Activated effector memory CD4-positive, alpha-beta T cell treated with Interleukin-2 at 50 U/mL for 16 hours (primary cell): ENCODE measurements around the gene DUS3L.

Experiments
- DNase-seq: peaks from one replicate; pipeline ENCODE4 v3.0.0-alpha.2; 2020

Gene DUS3L

DNA sequence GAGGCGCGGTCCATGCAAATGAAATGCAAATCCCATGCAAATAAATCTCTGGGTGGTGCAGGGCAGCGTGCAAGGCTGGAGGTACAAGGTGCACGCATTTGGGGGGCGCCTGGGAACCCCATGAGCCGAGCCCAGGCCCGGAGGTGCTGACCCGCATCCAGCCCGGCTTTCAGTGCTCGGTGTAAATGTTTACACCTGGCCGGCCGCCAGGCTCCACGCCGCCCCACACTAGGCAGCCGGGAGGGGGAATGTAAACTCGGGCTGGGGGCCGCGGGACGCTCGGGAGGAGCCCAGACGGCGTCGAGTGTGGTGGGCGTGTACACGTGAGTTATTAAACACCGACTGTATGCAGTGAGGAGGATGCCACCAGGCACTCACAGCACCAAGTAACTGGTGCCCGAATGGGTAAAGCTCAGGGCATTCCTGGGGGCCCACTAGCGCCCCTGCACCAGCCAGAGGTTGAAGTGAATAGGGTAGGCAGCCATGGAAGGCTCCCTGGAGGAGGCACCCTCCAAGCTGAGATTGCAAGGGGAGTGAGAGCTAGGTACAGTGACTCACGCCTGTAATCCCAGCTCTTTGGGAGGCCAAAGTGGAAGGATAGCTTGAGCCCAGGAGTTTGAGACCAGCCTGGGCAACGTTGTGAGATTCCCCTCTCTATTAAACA, 31.4 kb upstream of the DUS3L start:
- no peak for DNase-seq

DNA sequence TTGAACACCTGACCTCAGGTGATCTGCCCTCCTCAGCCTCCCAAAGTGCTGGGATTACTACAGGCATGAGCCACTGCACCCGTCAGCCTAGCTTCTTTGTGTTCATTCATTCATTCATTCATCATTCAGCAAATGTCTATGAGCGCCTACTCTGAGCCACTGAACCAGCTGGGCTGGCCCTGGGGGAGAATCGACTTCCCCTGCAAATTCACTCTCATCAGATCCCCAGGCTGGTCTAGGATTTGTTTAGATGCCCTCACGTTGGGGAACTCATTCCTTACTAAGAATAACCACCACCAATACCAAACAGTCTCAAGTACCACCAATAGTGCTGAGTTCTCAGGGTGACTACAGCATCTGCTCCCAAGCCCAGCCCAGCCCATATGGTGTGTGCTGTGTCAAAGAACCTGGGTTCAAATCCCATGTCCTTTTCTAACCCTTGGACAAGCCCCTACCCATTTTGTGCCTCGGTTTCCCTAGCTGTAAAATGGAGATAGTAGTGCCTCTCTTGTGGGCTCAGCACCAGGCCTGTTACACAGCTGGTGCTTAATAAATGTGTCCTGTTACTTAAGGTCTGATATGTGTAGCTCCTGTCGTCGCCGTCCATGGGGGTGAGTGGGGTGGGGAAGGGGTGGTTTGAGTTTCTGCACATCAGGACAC, 30.7 kb upstream of the DUS3L start:
- DNase-seq, result no peak

DNA sequence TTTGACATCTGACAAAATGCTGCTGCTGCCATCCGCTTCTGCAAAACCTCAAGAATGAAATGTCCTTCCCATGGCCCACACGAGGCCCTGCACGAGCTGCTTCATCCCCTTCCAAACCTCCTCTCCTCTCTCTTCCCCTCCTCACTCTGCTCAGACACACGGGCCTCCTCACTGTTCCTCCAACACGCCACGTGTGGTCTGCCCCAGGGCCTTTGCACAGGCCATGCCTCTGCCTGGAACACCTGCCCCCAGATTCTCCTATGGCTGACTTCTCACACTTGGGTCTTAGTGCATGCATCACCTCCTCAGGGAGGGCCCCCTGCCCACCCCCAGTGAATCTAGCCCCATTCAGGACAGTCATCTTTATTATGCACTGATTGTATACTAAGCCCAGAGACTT, 29.8 kb upstream of the DUS3L start:
- no peak for DNase-seq

DNA sequence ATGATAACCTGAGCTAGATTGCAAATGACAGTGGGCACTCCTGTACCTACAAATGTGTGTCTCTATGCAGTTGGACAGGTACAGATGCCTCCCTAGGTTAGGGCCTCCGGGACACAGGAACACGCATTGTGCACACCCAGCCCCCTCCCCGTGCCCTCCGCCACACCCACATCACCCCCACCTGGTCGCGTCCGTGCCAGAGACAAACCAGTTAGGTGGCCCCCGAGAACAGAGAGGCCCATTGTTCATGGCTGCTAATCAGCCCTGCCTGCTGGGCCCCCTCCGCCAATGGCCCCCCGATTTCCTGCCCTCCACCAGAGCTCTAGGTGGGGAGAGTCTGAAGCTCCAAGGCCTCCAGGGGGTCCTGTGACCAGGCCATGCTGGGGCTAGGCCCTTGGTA, 27.6 kb upstream of the DUS3L start:
- no peak for DNase-seq

DNA sequence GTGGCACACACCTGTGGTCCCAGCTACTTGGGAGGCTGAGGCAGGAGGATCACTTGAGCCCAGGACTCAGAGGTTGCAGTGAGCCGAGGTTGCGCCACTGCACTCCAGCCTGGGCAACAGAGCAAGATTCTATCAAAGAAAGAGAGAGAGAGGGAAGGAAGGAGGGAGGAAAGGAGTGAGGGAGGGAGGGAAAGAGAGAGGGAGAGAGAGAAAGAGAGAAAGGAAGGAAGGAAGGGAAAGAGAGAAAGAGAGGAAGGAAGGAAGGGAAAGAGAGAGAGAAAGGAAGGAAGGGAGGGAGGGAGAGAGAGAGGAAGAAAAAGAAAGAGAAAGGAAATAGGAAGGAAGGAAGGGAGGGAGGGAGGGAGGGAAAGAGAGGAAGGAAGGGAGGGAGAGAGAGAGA, 26.3 kb upstream of the DUS3L start:
- DNase-seq, result no peak

DNA sequence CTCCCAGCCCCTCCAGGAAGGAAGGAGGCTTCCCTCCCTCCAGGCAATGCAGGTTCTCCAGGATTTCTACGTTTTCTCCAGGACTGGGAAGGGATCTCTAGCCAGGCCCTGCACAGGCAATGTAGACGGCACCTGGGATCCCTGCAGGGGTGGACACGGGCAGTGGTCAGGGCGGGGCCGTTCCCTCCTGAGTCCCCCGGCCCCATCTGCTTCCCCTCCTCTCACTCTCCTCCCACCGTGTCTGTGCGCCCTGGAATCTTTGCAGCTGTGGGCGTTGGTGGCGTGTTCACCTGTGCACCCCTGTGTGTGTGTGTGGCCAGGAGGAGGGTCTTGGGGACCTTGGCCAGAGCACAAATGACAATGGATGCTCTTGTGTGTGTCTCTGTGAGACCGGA, 23.9 kb upstream of the DUS3L start:
- DNase-seq, result no peak

DNA sequence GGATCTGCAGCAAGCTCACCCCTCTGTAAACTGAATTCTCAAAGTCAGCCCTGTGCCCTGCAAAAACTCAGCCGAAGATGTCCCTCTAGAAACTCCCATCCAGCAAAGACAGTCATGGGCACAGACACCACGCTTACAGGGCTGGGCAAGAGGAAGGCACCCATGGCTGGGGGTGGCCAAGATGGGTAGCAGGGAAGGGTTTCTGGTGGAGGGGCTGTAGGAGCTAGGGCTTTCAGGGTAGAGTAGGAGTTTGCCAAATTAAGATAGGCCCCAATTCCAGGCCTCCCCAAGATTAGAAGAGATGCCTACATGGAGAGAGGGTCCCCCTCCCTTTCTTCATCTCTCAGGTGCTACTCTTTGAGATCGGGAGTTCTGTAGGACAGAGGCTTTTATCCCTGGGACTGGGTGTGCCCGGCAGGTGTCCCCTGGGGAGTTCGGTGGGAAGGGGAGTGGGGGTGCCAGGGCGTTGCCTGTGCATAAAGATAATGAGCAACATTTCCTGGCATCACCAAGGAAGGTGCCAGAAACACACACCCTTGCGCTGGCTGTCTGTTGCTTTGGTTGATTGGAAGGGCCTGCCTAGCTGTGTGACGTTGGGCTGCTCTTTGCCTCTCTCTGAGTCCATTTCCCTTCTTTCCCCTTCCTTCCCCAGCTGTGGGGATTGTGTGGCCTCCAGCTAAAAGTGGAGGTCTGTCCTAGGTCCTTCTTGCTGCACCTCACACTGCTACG, 23.3 kb upstream of the DUS3L start:
- no peak for DNase-seq

DNA sequence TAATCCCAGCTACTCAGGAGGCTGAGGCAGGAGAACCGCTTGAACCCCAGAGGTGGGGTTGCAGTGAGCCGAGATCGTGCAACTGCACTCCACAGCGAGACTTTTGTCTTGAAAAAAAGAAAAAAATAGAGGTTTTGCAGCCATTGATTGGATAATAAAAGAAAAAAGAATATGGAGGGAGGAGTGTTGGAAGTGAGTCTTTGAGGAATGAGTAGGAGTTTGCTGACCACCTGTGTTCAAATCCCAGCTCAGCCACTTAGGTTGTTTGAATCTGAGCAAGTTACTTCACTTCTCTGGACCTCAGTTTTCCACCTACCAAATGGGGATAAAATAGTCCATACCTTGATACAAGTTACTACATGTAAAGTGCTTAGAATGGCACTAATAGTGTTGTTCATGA, 20.2 kb upstream of the DUS3L start:
- no peak for DNase-seq

DNA sequence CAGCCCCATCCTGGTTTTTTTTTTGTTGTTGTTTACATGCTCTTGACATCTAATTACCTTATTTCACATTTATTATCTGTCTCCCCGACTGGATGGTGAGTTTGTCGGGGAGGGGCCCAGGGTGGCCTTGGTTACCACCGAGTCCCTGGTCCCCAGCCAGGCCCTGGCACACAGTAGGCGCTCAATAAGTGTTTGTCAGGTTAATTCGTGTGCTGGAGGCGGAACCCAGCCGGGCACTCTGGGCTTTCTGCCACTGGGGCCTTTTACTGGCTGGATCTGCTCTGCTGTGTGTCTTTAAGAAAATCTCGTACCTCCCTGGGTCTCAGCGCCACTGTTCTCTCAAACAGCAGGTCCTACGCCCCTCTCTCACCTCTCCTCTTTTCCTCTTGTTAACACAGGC, 18.5 kb upstream of the DUS3L start:
- no peak for DNase-seq

DNA sequence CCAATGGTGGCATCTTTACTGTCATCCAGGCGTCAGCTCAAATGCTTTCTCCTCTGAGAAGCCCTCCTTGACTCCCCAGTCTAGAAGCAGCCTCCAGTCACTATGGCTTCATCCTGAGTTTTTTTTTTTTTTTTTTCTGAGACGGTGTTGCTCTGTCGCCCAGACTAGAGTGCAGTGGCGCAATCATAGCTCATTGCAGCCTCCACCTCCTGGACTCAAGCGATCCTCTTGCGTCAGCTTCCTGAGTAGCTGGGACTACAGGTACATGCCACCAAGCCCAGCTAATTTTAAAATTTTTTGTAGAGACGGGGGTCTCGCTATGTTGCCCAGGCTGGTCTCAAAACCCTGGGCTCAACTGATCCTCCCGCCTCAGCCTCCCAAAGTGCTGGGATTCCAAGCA, 18.1 kb upstream of the DUS3L start:
- no peak for DNase-seq

DNA sequence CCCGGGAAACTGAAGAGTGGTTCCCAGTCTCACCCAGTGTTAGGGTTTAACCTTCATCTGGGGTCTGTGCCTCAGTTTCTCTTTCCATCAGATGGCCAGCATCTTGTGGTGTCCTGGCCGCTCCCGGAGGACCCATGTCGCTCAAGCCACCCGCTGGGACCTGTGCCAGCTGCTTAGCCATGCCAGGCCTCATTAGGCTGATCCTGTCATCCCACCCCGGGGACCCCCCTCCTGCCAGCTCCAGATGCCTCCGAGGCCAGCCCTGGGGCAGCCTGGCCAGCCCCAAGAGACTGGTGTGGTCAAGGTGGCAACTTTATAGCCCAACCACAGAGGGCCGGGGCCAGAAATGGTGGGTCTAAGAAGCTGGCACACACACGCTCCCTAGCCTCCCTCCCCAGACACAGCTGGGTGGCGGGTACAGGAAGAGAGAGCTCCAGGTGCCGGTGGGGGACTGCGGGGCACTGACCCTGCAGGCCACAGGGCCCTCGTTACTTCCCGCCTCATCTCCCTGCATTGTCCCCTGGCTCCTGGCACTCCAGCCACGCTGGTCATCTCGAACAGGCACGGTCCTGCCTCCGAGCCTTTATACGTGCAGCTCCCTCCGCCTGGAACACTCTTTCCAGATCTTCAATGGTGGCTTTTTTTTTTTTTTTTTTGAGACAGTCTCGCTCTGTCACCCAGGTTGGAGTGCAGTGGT, 17.3 kb upstream of the DUS3L start:
- DNase-seq, result no peak

DNA sequence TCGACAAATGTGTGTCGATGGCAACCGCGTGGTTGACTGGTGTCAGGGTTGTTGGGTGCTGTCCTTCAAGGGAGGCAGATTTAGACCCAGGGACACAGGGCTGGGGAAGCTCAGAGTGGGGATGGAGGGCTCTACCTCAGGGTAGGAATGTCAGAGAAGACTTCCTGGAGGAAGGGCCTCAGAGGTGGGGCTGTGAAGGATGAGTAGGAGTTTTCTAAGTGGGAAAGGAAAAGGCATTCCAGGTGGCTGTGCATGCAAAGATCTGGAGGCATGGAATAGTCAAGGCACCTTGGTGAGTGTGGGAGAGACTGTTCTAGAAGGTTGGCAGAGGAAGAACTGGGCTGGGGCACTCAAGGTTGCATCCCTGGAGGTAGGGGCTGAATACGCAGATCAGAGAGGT, 15.9 kb upstream of the DUS3L start:
- no peak for DNase-seq

DNA sequence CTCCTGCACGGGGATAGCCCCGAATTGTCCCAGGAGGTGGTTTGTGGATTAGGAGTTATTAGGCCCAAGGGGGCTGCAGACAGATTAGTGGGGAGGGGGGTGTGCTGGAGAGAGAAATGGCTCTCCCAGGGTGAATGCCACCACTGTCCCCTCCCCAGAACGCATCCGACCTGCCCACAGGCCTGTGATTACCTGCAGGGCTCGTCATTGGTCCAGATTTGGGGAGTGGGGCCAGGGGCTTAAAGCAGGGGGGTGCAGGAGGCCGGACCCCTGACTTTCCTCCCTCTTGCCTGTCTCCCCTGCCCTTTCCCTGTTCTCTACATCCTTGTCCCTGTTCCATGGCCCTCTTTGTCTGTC, 15.1 kb upstream of the DUS3L start:
- no peak for DNase-seq

DNA sequence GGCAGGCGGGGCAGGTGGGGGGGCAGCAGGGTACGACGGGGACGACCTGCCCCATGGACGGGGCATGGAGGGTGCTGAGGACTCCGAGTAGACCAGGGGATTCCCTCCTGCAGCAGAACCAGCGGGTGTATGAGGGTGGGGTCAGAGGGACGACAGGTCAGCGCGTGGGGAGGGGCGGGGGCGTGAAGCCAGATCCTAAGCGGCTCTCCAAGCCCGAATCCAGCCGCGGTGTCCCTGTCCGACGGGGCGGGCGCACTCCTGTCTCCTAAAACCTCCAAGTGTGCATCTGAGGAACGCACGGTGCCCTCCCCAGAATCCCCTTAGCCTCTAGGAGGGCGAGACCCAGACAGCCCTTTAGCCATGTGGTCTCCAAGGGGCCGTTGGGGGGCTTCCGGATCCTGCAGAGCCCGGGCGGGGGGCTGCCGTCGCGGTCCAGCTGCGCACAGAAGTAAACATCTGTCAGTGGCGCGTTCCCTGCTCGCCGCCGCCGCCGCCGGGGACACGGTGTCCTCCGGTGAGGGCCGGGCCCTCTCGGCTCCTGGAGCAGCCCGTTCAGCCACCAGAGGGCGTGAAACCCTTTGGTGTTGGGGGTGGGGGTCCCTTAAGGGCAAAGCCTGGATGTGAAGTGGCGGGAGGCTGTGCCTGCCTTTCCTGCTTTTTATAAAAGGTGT, 14.6 kb upstream of the DUS3L start:
- peak; percentile 33 for DNase-seq

DNA sequence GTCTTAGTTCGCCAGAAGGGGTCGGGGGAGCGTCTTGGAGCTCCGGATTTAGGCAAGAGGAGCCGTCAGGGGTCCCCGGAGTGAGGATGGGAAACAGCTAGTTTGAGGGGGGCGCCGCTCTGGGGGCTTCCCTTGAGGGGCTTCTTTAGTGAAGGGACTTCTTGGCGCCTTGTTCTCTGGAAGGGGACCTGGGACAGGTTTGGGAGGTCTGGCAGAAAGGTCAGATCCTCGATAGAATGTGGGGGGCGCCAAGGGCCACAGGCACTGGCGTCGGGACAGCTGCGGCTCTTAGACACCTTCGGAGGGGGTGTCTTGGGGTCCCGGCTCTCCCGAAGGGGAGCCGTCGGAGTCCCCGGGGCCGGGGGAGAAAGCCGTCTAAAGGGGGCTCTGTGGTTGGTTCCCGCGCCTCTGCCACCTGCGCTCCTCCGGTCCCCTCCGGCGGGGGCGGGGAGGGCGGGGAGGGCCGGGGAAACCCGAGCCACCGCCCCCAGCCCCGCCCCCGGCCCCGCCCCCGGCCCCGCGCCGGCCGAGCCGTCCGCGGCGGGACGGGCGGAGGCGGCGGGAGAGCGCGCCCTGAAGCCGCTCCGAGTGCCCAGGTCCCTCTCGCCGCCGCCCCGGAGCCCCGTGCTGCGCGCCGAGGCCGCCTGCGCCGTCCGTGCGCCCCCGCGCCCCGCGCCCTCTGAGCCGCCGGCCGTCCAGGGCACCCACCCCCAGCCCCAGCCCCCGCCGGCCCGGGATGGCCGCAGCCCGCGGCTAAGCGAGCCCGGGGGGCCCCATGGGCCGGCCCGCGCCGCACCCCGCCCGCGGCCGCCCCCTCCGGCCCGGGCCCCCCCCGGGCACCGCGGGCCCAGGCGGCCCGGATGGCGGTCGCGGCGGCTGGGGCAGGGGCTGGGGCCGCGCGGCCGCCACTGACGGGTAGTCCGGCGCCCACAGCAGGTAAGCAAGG, 13.8 kb upstream of the DUS3L start, which contains the start of gene NRTN:
Gene NRTN (plus strand): TSS at position 552 of the 946 bp plus-strand sequence. CDS start 19,099 bp downstream, outside the sequence.
- peak; percentile 33 for DNase-seq

DNA sequence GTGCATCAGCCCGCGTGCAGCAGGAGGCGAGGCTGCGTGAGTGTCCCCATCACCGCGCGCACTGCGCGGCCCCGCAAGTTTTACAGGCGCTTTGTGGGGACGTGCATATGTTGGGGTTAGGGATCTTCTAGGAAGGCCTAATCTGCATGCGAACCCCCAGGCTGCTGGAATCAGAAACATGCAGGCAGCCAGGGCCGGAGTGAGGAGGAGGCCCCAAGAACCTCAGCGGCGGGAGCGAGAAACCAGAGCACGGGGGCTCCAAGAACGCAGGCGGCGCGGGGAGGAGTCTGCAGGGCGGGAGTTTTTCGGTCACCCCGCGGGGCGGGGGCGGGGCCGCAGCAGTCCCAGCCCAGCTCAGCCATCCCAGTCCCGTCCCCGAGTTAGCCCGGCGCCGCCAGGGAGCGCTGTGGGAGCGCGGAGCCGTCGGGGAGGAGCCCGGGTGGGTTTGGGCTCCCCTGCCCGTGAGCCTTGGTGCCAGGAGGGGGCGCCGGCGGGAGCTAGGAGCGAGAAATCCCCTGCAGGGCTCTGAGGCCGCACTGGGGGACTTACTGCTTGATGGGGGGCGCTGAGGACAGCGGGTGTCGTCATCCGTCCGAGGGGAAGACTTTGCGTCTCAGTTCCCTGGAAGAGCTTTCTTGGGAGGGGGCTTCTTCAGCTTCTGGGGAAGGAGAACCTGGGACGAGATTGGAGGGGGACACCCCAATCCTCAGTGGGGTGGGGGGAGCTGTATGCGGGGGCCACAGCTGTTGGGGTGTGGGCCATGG, 13.0 kb upstream of the DUS3L start:
- DNase-seq, result peak; percentile 83

DNA sequence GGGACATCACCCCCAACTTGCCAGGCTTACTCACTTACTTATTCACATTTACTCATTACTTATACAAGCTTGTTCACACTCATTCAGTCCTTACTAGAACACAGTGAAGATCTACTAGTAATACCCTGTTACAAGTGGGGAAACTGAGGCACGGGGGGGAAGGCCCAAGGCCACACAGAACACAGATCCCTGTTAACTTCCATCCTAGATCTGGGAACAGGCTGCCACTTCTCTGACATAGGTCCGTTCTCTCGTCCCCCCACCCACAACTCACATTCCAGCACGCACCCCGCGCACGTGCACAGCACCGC, 12.4 kb upstream of the DUS3L start:
- no peak for DNase-seq

DNA sequence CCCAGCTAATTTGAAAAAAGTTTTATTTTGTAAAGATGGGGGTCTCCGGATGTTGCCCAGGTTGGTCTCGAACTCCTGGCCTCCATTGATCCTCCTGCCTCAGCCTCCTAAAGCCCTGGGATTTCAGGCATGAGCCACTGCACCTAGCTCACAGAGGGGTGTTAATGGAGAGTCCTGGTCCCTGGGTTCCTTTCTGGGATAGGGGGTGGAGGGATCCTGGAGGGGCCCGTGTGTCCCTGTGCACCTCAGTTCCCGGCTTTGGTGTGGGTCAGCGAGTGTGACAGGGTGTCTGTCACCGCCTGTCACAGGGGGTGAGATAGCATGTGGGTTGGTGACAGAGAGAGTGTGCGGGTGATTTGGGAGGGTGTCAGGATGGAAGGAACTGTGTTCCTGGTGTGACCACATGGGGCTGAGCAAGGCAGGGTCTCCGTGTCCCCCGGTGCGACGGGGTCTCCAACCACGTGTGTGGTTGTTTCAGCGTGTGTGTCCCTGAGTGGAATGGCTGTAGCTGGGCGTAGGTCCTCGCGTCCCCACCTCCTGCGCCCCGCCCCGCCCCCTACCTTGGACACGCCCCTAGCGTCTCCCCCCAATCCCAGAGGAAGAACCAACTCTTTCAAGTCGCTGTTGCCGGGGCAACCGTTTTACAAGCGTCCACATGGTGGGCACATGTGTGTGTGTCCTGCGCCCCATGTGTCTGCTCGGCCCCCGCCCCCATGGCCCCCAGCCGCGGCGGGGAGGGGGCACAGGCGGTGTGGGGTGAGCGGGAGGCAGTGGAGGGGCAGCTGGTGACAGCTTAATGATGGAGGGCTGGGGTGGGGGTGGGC, 11.0 kb upstream of the DUS3L start:
- no peak for DNase-seq

DNA sequence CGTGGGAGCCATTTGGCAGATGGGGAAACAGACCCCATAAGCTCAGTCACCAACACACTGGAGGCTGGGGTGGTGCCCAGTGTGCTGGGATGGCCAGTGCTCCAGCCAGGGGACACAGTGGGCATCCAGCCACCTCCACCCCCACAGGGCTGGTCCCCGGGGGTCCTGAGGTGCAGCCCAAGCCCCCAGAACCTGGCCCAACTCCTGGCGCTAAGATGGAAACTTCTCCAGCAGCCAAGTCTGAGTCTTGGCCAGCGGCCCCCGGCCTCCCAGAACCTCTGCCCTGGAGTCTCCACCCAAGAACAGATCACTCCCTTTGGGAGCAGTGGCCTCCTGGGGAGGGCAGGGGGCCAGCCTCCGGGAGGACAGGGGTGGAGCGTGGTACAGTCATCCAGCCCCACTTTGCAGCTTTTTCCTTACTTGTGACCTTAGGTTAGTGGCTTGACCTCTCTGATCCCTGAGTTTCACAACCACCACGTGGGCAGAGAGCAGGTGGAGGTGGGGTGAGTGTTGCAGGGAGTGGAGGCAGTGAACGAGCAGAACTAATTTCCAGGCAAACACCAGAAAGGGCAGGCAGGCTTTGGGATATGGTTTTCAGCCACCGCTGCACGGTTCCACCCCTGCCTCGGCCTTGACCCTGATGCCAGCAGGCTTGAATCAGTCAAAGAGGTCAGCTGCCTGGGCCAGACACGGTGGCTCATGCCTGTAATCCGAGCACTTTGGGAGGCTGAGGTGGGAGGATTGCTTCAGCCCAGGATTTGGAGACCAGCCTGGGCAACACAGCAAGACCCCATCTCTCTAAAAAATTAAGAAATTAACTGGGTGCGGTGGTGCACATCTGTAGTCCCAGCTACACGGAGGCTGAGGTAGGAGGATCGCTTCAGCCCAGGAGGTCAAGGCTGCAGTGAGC, 9.7 kb upstream of the DUS3L start:
- no peak for DNase-seq
